GM18870 (cell line): ENCODE data around the gene LCNL1.
"Not testable (repeated sequence)": the region's sequence is repeated elsewhere in the genome, so short reads cannot be mapped to it uniquely, and the experiment has no call there.

Experiments used
- ATAC-seq: cut with Tn5 transposase; IDR thresholded peaks from one replicate; pipeline ENCODE4 v1.9.1; 2021; ENCODE audit warnings: moderate library complexity; ENCODE audit not compliant: unreplicated experiment

Gene LCNL1

GRCh38 chr9:136991993-136992818 is 9.4 kb downstream of the LCNL1 start, which contains the start of gene PAXX:
TSS of gene PAXX (plus strand) at chr9:136992422. CDS start at chr9:136992444, 22 bp downstream.
- ATAC-seq: peak; percentile 53

DNA sequence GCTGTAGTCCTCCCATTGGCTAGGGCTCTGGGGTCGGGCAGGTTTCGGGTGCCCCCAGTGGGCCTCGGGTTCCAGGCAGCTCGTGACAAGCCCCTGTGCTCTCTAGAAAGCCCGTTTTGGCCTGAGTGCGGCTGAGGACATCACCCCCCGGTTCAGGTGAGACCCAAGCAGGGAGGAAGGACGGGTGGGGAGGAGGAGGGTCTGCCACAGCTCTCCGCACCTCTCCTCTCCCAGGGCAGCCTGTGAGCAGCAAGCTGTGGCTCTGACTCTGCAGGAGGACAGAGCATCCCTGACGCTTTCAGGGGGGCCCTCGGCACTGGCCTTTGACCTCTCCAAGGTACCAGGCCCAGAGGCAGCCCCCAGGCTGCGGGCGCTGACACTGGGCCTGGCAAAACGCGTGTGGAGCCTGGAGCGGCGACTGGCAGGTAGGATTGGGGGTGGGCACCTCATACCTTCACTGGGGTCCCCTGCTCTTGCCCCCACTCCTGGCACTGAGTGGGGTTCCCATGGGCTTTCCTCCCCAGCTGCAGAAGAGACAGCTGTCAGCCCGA is 10.1 kb downstream of the LCNL1 start:
- ATAC-seq: peak; percentile 9

DNA sequence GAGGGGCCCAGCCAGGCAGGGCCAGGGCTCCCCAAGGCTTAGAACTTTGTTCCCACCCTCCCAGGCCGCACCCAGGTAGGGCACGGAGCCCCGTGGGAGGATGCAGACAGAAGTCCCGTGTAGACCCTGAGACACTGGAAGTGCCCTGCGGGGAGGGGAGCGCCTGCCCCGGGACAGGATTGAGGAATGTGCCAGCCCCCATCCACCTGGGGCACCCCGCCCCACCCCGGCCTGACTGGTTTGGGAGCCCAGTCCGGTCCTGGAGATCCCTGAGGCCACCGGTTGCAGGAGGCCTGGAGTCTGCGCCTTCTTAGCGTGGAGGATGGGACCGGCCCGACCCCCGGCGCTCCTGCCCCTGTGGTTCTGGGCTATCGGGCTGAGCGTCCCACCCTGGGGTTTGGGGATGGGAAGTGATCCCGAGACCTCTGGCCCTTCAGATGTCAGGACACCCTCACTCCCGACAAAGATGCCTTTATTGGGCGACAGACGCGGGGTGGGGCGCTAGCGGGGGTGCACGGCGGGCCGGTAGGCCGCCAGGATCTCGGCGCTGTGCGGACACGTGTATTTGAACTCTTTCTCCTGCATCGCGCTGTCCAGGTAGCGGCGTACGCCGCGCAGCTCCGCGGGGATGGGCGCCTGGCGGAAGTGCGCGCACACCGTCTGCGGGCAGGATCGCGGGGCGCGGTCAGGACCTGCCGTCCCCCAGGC is 11.5 kb downstream of the LCNL1 start:
- ATAC-seq: no peak

GRCh38 chr9:136994888-136995230 is 12.1 kb downstream of the LCNL1 start:
- ATAC-seq: no peak

DNA sequence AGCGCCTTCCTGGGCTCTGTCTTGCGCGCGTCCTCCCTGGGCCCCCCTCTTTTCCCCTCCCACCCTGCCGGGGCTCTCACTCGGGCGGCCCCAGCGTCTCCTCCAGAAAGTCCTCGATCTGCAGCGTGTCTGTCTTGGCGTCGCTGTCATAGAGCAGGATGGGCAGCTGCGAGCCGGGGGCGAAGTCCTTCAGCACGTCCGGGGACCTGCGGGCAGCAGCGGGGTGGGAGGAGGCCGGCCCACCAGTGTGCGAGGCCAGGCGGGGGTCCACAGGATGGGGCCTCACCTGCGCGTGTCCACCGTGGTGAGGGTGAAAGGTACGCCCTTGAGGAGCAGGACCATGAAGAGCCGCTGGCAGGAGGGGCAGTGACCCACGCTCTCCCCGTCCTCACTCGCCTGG is 12.6 kb downstream of the LCNL1 start:
- ATAC-seq: no peak

DNA sequence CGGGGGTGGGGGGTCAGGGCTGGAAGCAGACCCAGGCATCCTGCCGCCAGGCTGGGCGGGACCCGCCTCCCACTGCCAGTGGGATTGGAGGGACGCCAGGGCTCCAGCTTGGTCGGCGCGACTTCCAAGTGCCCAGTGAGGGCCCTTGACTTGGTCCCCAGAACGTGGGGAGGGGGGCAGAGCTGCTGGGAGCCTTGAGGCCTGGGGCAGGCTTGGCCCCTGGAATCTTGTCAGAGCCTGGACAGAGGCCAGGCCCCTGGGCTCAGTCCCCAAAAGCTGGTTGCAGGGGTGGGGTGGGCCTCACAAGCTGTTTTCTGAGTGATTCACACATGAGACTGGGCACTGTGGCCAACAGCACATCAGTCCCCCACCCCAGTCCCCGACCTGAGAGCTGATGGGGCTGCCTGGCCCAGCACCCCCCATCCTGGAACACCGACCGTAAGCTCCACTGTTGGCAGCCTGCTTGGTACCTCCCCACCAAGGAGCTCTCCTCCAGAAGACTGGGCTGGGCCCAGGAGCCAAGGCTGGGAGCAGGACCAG is 13.0 kb downstream of the LCNL1 start:
- no peak for ATAC-seq

DNA sequence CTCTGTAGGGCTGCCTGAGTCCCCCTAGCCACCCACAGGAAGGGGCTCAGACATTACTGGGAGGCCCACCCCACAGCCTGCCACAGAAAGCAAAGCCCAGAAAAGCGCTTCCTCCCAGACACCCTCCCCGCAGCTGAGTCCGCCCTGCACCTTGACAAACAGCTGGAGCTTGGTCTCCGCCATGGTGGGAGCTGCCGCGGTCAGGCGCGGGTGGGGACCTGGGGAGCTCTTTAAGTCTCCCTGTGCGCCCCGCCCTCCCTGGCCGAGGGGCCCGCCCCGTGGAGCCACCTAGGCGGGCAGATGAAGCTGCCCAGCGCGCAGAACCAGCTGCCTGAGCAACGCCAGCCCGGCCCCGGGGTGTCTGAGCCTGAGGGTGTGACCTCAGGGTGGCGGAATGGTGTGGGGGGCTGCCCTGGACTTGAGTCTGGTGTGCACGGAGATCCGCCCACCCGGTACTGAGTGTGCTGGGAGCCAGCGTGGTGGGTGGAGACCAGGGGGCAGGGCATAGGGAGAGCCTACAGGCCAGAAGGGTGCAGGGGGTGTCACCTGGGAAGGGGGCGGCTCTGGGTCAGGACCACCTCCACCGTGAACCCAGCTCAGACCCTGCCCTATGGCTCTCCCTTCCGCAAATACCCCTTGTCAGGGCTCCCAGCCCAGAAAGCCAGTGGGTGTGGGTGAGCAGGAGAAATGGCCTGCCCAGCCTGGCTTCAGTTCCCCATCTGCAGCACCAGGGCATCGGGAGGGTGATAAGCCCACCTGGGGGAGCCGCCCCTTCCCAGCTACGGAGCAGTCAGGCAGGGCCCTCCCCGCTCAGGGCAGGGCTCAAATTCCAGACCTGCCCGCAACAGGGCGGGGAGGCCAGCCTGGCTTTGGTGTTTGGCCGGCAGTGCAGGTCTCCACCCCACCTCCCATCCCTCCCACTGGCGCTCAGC is 13.8 kb downstream of the LCNL1 start, which contains the start of gene CLIC3:
TSS of gene CLIC3 (minus strand) at position 208 of the 932 bp plus-strand sequence. CDS start at position 183, 25 bp downstream.
- no peak for ATAC-seq

DNA sequence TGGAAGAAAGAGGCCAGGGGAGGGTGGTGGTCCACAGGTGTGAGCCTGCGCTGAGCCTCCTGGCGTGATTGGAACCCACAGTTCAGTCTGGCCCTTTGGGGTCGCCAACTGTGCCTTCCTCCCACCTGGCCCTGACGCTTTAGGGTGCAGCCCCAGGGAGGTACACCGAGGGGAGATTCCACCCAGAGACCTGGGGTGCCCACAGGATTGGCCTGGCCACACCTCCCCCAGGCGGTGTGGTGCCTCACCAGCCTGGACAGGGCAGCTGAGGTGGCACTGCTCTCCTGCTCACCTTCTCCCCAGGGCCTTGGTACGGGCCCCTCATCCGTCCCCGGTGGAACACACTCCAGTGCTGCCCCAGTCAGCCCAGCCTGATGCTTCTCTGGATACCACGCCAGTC is 14.6 kb downstream of the LCNL1 start:
- no peak for ATAC-seq

DNA sequence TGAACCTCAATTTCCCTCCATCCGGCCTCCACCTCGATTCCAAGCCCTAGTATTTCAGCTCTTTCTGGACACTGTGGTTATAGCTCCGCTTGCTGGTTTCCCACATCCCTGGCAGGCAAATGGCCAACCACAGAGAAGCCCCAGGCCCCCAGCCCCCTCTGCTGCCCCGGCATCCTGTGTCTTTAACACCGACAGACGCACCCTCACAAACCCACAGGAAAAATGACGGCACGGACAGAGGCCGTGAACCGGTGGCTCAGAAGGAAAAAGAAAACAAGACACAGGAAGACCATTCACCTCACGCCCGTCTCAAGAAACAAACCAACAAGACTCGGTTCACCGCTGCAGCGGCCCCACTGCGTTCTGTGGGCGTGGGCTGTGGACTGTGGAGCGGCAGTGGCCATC is 15.0 kb downstream of the LCNL1 start:
- ATAC-seq: no peak

DNA sequence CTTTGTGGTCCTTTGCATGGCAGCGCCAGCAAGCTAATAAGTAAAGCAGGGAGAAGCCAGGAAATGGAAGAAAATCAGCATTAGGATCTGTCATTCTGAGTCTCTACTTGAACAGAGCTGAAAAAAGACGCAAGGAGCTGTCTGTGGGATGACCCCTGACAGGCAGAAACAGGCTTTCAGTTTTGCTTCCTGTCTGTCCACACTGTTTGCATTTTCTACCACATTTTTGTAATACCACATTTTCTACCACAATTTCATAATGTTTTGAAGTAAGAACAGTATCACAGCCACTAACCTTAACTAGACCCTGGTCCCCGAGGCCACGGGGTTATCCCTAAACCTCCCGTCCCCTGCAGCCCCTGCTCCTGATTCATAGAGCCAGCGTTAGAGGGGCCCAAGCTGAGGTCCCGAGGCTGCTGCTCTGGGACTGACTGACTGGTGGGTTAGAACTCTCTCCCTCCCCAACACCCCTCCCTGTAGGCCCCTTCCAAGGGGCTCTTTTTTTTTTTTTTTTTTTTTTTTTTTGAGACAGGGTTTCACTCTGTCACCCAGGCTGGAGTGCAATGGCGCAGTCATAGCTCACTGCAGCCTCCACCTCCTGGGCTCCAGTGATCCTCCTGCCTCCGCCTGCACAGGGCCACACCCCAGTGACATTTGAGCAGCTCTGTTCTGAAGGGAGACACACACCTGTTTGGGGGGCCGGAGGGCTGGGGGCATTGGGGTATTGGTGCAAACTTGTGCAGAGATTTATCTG is 17.6 kb downstream of the LCNL1 start:
- peak; percentile 72 for ATAC-seq

- ATAC-seq: no peak
These were observed 19.3 kb downstream of the LCNL1 start for GRCh38 chr9:137001857-137002645.

GRCh38 chr9:137002646-137003041 is 19.9 kb downstream of the LCNL1 start:
- no peak for ATAC-seq

DNA sequence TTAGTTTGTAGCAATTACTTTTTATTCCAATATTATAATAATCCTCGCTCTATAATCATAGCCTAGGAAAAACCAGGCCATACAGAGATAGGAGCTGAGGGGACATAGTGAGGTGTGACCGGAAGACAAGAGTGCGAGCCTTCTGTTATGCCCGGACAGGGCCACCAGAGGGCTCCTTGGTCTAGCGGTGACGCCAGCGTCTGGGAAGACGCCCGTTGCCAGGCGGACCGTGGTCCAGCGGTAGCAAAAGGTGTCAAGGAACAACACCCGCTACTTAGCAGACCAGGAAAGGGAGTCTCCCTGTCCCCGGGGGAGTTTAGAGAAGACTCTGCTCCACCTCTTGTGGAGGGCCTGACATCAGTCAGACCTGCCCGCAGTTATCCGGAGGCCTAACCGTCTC is 21.5 kb downstream of the LCNL1 start:
- ATAC-seq: not testable (repeated sequence)

DNA sequence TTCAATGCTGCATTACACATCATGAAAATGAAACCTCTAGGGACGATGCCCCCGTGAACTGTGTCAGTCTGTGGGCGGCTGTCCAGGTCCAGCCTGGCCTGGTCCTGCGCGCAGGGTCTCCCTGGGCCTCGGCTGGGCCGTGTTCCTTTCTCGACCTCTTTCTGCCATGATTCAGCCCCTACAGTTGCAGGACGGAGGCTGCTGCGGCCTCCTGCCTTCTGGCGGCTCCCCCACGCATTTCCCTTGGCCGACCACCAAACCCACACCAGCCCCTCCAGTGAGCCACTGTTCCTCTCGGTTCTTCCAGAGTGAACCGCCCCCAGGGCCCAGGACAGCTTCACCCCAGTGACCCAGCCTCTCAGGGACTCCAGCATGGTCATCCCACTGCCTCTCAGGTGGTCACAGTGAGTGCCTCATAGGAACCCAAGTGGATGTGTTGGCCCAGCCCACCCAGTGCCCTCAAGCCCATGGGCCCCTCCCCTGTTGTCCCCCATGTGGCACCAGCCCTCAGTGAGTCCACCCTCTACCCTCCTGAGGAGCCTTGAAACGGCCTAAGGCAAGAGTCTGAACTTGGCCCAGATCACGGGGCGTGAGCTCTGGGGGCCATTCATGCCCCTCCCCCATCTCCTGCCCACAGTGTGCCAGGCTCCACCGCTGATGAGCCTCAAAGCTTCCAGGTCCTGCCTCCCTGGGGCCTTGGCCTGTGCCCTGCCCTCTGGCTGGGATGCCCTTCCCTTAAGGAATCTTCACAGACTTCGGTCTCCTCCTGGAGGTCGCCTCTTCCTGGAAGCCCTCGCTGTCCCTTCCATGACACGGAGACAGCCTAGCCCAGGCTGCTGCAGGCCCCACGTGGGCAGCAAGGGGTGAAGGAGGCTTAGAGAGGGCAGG is 23.6 kb downstream of the LCNL1 start:
- no peak for ATAC-seq

DNA sequence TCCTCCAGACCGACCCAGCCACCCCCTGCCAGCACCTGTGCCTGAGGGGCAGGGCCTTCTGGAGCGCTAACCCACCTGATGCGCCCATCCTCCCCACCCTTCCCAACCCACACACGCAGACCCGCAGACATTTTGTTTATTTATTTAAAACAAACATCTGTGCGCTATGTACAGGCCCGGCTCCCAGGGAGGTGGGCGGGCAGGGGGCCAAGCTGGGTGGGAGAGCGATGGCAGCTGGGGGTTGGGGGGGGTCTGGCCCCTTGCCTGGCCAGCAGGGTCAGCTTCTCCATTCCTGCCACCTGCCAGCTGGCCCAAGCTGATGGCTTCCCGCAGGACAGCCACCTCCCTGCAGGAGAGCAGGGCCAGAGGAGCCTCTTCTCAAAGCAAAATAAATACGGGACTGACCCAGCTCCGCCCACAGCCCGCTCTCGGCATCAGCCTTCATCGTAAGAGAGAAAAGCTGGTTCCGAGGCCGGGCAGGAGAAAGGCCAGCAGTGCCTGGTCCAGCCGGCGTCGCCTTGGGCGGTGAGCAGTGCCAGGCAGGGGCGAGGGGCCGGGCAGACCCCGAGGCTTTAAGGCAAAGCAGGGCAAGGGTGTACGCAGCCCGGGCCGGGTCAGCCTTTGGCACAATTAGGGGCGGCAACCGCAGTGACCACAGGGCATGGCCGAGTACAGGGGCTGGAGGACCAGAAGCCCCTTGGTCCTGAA is 24.5 kb downstream of the LCNL1 start:
- no peak for ATAC-seq

DNA sequence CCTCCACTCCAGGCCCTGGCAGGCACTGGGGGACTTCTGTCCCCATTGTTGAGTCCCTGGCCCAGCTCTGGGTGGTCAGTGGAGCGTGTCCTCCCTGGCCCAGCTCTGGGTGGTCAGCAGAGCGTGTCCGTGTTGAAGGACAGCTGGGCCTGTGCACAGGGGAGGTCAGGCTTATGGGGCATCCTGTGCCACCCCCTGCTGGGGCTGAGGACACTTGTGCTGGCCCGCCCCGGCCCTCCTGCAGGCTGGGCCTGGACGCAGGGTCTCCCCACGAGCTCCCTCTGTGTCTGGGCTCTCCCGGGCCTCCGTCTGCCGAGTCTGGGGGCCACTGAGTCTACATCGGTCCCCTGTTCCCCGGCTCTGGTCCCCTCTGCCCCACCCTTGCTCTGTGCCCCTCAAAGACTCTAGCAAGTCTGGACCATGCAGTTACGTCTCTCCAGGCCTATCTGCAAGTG is 25.1 kb downstream of the LCNL1 start:
- no peak for ATAC-seq

- no peak for ATAC-seq
These were observed 25.5 kb downstream of the LCNL1 start for GRCh38 chr9:137008312-137008711.
